CD14-positive monocyte (primary cell): ENCODE results near the gene DNAJA3. TPM values are rescaled to one million over a fixed set of nuclear protein-coding genes. Genes with fewer than 3 reads are reported as not detected.

ENCODE experiments used
- DNase-seq, 3 donors: peaks; one replicate each; pipeline ENCODE4 v3.0.0-alpha.2; 2011 to 2022
- H2AFZ ChIP-seq: 2 replicates; pipeline ENCODE4 v1.6.0; 2012; ENCODE audit warnings: mild to moderate bottlenecking, low read depth, low read length, inconsistent platforms; ENCODE audit not compliant: insufficient read depth, poor library complexity, severe bottlenecking
- H3K27ac ChIP-seq, 2 donors: 1 replicate in 1 of 2; 2 replicates in 1 of 2; pipeline ENCODE4 v1.5.1; 2012 to 2013; ENCODE audit warnings: low read length in 2 of 2, control low read depth in 1 of 2, inconsistent platforms in 1 of 2, low read depth in 1 of 2, mild to moderate bottlenecking in 1 of 2
- H3K27me3 ChIP-seq, 2 donors: one replicate each; pipeline versions ENCODE4 v1.6.0 to v1.6.1; 2011 to 2013; ENCODE audit warnings: low read length in 2 of 2; ENCODE audit not compliant: control insufficient read depth in 2 of 2, insufficient read depth in 2 of 2
- H3K36me3 ChIP-seq, 2 donors: replicated peaks in 1 of 2; 1 replicate in 1 of 2; 2 replicates in 1 of 2; pipeline versions ENCODE4 v1.5.1 to v1.6.1; 2012 to 2013; ENCODE audit warnings: low read length in 2 of 2, control low read depth in 1 of 2, inconsistent platforms in 1 of 2, mild to moderate bottlenecking in 1 of 2; ENCODE audit not compliant: insufficient read depth in 2 of 2, control insufficient read depth in 1 of 2
- H3K4me1 ChIP-seq, 2 donors: 1 replicate in 1 of 2; 2 replicates in 1 of 2; pipeline versions ENCODE4 v1.5.1 to v1.6.1; 2012 to 2013; ENCODE audit warnings: low read length in 2 of 2, control low read depth in 1 of 2, inconsistent platforms in 1 of 2, mild to moderate bottlenecking in 1 of 2, moderate library complexity in 1 of 2; ENCODE audit not compliant: insufficient read depth in 2 of 2, control insufficient read depth in 1 of 2
- H3K4me2 ChIP-seq: replicated peaks from 2 replicates; pipeline ENCODE3; 2012; ENCODE audit warnings: low read length, moderate library complexity, mild to moderate bottlenecking; ENCODE audit not compliant: poor library complexity, severe bottlenecking; ENCODE audit errors: extremely low read depth
- H3K4me3 ChIP-seq, 3 experiments: fragments of 200-600 bp in 1 of 3; sonication (generic) in 1 of 3; replicated peaks in 1 of 3; 1 replicate in 2 of 3; 2 replicates in 1 of 3; pipeline ENCODE4 v1.5.1; 2011 to 2013; ENCODE audit warnings: low read length in 3 of 3, mild to moderate bottlenecking in 3 of 3, control low read depth in 2 of 3, low read depth in 2 of 3, inconsistent platforms in 1 of 3, moderate library complexity in 1 of 3
- H3K79me2 ChIP-seq: 2 replicates; pipeline ENCODE4 v1.6.0; 2012; ENCODE audit warnings: mild to moderate bottlenecking, control low read depth, inconsistent platforms, low read length, moderate library complexity; ENCODE audit not compliant: insufficient read depth
- H3K9ac ChIP-seq: 2 replicates; pipeline ENCODE4 v1.6.0; 2017; ENCODE audit warnings: low read length, mild to moderate bottlenecking; ENCODE audit not compliant: insufficient read depth, poor library complexity, severe bottlenecking
- H3K9me3 ChIP-seq, 2 donors: replicated peaks in 1 of 2; 1 replicate in 1 of 2; 2 replicates in 1 of 2; pipeline versions ENCODE4 v1.5.1 to v1.6.1; 2012 to 2013; ENCODE audit warnings: low read length in 2 of 2, control low read depth in 1 of 2; ENCODE audit not compliant: control insufficient read depth in 1 of 2, insufficient read depth in 1 of 2
- H4K20me1 ChIP-seq: 2 replicates; pipeline ENCODE4 v1.6.0; 2012; ENCODE audit warnings: mild to moderate bottlenecking, low read length, control low read depth, moderate library complexity; ENCODE audit not compliant: insufficient read depth
- H3K27ac Mint-ChIP-seq, 7 donors: one replicate each; pipeline ENCODE4 v1.8.0; 2020; ENCODE audit warnings: mild to moderate bottlenecking in 7 of 7, mixed read lengths in 7 of 7, moderate library complexity in 6 of 7, inconsistent platforms in 2 of 7
- H3K27me3 Mint-ChIP-seq, 3 donors: one replicate each; pipeline ENCODE4 v1.8.0; 2021 to 2022; ENCODE audit warnings: low read depth in 3 of 3, mild to moderate bottlenecking in 3 of 3, mixed read lengths in 3 of 3, moderate library complexity in 3 of 3, inconsistent platforms in 1 of 3
- H3K36me3 Mint-ChIP-seq, 2 donors: one replicate each; pipeline ENCODE4 v1.8.0; 2020; ENCODE audit warnings: mixed read lengths in 2 of 2, inconsistent platforms in 1 of 2, mild to moderate bottlenecking in 1 of 2
- H3K4me1 Mint-ChIP-seq: one replicate; pipeline ENCODE4 v1.8.0; 2020; ENCODE audit warnings: mild to moderate bottlenecking, mixed read lengths
- H3K4me3 Mint-ChIP-seq, 2 donors: one replicate each; pipeline ENCODE4 v1.8.0; 2020; ENCODE audit warnings: mild to moderate bottlenecking in 2 of 2, mixed read lengths in 2 of 2, moderate library complexity in 1 of 2
- H3K9me3 Mint-ChIP-seq, 7 donors: one replicate each; pipeline ENCODE4 v1.8.0; 2020 to 2022; ENCODE audit warnings: mixed read lengths in 7 of 7, mild to moderate bottlenecking in 6 of 7, moderate library complexity in 6 of 7, inconsistent platforms in 2 of 7
- WGBS: methylation state at CpG from one replicate; pipeline ENCODE4 v1.1.5; 2013; ENCODE audit warnings: missing lambda C conversion rate; ENCODE audit not compliant: insufficient coverage; 5-methylcytosine and 5-hydroxymethylcytosine counted together
- intact Hi-C, 2 donors: fragments of 100-400 bp; cut with micrococcal nuclease; formaldehyde crosslinking; loops; one replicate each; pipeline versions ENCODE4 v1.15.0 to v1.15.1; 2023
- polyA plus RNA-seq, 3 donors: library from polyadenylated mRNA; depleted of rRNA in 1 of 3; unstranded in 2 of 3; stranded (reverse) in 1 of 3; fragments of 300-500 nt in 2 of 3; fragments of >200 nt in 1 of 3; fragmentation: Illumina TruSeq in 2 of 3; gene quantifications; 1 replicate in 2 of 3; 2 replicates in 1 of 3; pipeline ENCODE4 v1.2.3, GENCODE V29; 2012 to 2021
- TF ChIP-seq, protein P1 (sequence below): fragments of 200-600 bp; IDR thresholded peaks from one replicate; pipeline ENCODE4 v1.8.0; 2022; ENCODE audit warnings: antibody characterized with exemption, mild to moderate bottlenecking

The DNAJA3 gene
- polyA plus RNA-seq, 3 donors, result 17.1 to 27.9 (median 19.5) TPM

DNA sequence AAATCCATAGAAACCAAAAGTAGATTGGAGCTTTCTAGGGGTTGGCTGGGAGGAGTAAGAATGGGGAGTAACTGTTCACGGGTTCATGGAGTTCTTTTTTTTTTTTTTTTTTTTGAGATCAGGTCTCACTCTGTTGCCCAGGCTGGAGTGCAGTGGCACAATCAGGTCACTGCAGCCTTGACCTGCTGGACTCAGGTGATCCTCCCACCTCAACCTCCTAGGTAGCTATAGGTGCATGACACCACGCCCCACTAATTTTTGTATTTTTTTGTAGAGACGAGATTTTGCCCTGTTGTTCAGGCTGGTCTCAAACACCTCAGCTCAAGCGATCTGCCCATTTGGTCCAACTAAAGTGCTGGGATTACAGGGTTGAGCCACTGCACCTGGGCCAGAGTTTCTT is 47.2 kb downstream of the DNAJA3 start:
- Histone ChIP-seq H3K4me1 (peaks cover 38 to 45% of the 10 kb centered on the region in 2 donors), H3K36me3 (peaks cover 11 to 15% of the 10 kb centered on the region in 2 donors), H3K79me2 (peaks cover 30% of the 10 kb centered on the region), H4K20me1 (peaks cover under 1% of the 10 kb centered on the region), H3K27me3 (no peaks in the 10 kb centered on the region), H3K4me3 (no peak overlapping the region), H3K9me3 (no peaks in the 10 kb centered on the region), H3K4me2 (no peak overlapping the region), H3K27ac (no peak overlapping the region), H2AFZ (no peak overlapping the region), H3K9ac (no peak overlapping the region)
- Mint-ChIP-seq H3K4me1 (peaks cover 36% of the 10 kb centered on the region), H3K36me3 (peaks cover 14 to 34% of the 10 kb centered on the region in 2 donors), H3K4me3 (no peak overlapping the region), H3K27ac (peak overlapping the region in 2 of 7 donors; percentile 19 to 50), H3K9me3 (peaks cover 0 to 5% (median 0%) of the 10 kb centered on the region in 7 donors), H3K27me3 (peaks cover 0 to 2% (median 1%) of the 10 kb centered on the region in 3 donors)
- no CpG with 5 or more reads among the region's 4 CpGs for WGBS
- no peak for DNase-seq
- intact Hi-C loops, result loop anchor here in 1 of 2 donors (10.0 kb wide), 1 partner anchor 152 kb away; the partner anchor contains the start of gene MGRN1
- TF ChIP-seq, protein P1, sequence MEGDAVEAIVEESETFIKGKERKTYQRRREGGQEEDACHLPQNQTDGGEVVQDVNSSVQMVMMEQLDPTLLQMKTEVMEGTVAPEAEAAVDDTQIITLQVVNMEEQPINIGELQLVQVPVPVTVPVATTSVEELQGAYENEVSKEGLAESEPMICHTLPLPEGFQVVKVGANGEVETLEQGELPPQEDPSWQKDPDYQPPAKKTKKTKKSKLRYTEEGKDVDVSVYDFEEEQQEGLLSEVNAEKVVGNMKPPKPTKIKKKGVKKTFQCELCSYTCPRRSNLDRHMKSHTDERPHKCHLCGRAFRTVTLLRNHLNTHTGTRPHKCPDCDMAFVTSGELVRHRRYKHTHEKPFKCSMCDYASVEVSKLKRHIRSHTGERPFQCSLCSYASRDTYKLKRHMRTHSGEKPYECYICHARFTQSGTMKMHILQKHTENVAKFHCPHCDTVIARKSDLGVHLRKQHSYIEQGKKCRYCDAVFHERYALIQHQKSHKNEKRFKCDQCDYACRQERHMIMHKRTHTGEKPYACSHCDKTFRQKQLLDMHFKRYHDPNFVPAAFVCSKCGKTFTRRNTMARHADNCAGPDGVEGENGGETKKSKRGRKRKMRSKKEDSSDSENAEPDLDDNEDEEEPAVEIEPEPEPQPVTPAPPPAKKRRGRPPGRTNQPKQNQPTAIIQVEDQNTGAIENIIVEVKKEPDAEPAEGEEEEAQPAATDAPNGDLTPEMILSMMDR, result no peak

DNA sequence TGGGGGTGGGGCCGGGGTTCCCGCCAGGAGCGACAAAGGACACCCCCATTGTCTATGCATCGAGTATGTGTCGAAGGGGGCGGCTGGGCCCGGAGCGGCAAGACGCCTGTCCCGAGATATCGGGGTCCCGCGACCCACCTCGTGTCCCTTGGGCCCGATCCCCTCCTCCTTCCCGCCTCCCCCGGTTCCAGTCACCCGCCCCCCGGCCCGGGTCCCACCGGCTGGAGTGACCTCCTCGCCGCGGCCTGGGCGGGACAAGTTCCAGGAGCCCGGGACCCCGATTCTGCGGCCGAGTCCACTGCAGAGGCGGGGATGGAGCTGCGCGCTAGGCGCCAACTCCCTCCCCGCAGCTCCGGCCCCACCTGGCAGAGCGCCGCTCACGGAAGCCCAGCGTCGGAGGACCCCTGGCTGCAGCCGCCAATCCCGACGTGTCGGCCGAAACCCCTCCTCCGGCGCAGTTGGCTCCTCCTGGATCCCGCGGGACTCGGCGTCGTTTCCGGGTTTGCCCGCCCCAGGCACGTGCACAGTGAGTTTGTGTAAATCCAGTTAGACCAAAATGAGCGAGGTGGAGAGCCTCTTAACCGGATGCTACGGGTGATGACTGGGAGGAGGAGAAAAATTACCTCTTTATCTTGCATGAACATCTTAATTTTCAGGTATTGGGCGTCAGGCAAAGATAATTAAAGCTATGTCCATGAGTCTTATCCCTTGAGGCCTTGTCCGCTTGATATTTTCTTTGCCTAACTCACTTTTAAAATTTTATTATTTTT is 48.7 kb downstream of the DNAJA3 start, which contains the start of gene NMRAL1:
TSS of gene NMRAL1 (minus strand) at position 434 of the 770 bp plus-strand sequence. CDS start 493 bp downstream, outside the sequence.
- Histone ChIP-seq H3K9me3 (no peaks in the 10 kb centered on the region), H3K79me2 (peaks cover 45% of the 10 kb centered on the region), H3K27me3 (no peaks in the 10 kb centered on the region), H2AFZ (peak within 1 kb of the TSS; percentile 96), H3K4me3 (peak within 1 kb of the TSS; percentile 63 to 80 (median 67)), H4K20me1 (peaks cover 7% of the 10 kb centered on the region), H3K9ac (peak within 1 kb of the TSS; percentile 83), H3K4me1 (peaks cover 43 to 50% of the 10 kb centered on the region in 2 donors), H3K36me3 (peaks cover 0 to under 1% of the 10 kb centered on the region in 2 donors), H3K4me2 (peak within 1 kb of the TSS; percentile 90), H3K27ac (peak within 1 kb of the TSS in 1 of 2 donors; percentile 66)
- peaks cover 0 to 1% (median 0%) of the 10 kb centered on the region in 3 donors for H3K27me3 Mint-ChIP-seq
- H3K27ac Mint-ChIP-seq, result peak within 1 kb of the TSS; percentile 50 to 89 (median 86)
- peak within 1 kb of the TSS; percentile 77 to 79 for H3K4me3 Mint-ChIP-seq
- peaks cover 43% of the 10 kb centered on the region for H3K4me1 Mint-ChIP-seq
- peaks cover 5 to 22% of the 10 kb centered on the region in 2 donors for H3K36me3 Mint-ChIP-seq
- DNase-seq, result peak; percentile 77 to 82 (median 80)
- intact Hi-C loops, result loop anchor here in 1 of 2 donors (10.0 kb wide), 1 partner anchor 150 kb away; the partner anchor contains the start of gene MGRN1
- TF ChIP-seq, protein P1, result no peak
- H3K9me3 Mint-ChIP-seq, result peaks cover 0 to 5% (median 0%) of the 10 kb centered on the region in 7 donors
- WGBS, result under 1% methylated on average over 52 of the region's 60 CpGs
